ENCODE data around the gene PNLDC1.

The PNLDC1 gene
- total RNA-seq: 0 to 2.6 reads per million in 2 donors

- DNase-seq: no peak
Observed at GRCh38 chr6:159800141-159800865, at the start of gene PNLDC1. TSS of gene PNLDC1 (plus strand) at chr6:159800276. CDS start at chr6:159800308, 32 bp downstream.

- no peak for DNase-seq
Observed at GRCh38 chr6:159751448-159751847, 48.6 kb upstream of the PNLDC1 start.

GRCh38 chr6:159753081-159753872 is 46.8 kb upstream of the PNLDC1 start:
- no peak for DNase-seq

- no peak for DNase-seq
Observed at GRCh38 chr6:159754401-159754800, 45.7 kb upstream of the PNLDC1 start.

GRCh38 chr6:159754959-159755914 is 44.8 kb upstream of the PNLDC1 start:
- no peak for DNase-seq

- DNase-seq: no peak
Observed at GRCh38 chr6:159756508-159756907, 43.6 kb upstream of the PNLDC1 start.

- no peak for DNase-seq
Observed at GRCh38 chr6:159758031-159759001, 41.8 kb upstream of the PNLDC1 start.

- no peak for DNase-seq
Observed at GRCh38 chr6:159759645-159760044, 40.4 kb upstream of the PNLDC1 start.

- no peak for DNase-seq
Observed at GRCh38 chr6:159760602-159761057, 39.4 kb upstream of the PNLDC1 start.

GRCh38 chr6:159761129-159761872 is 38.8 kb upstream of the PNLDC1 start:
- DNase-seq: no peak

GRCh38 chr6:159761873-159762680 is 38.0 kb upstream of the PNLDC1 start, which contains the start of gene ACAT2:
TSS of gene ACAT2 (plus strand) at chr6:159762045. CDS start at chr6:159762088, 43 bp downstream.
- peak; percentile 92 for DNase-seq

GRCh38 chr6:159762681-159763293 is 37.3 kb upstream of the PNLDC1 start:
- no peak for DNase-seq

GRCh38 chr6:159766906-159767305 is 33.2 kb upstream of the PNLDC1 start:
- no peak for DNase-seq

- no peak for DNase-seq
Observed at GRCh38 chr6:159769470-159769869, 30.6 kb upstream of the PNLDC1 start.

- DNase-seq: no peak
Observed at GRCh38 chr6:159772196-159772595, 27.9 kb upstream of the PNLDC1 start.

GRCh38 chr6:159777240-159777904 is 22.7 kb upstream of the PNLDC1 start:
- no peak for DNase-seq

- no peak for DNase-seq
Observed at GRCh38 chr6:159778131-159778530, 21.9 kb upstream of the PNLDC1 start.

GRCh38 chr6:159778542-159779103 is 21.5 kb upstream of the PNLDC1 start:
- DNase-seq: no peak

All from activated gamma-delta T cell (primary cell).